ENCODE results near the gene AURKAIP1. TPM values are rescaled to one million over a fixed set of nuclear protein-coding genes. Genes with fewer than 3 reads are reported as not detected.

Gene AURKAIP1
- total RNA-seq, 4 donors from 2014 or later, result 55.8 to 106 (median 86.1) TPM

DNA sequence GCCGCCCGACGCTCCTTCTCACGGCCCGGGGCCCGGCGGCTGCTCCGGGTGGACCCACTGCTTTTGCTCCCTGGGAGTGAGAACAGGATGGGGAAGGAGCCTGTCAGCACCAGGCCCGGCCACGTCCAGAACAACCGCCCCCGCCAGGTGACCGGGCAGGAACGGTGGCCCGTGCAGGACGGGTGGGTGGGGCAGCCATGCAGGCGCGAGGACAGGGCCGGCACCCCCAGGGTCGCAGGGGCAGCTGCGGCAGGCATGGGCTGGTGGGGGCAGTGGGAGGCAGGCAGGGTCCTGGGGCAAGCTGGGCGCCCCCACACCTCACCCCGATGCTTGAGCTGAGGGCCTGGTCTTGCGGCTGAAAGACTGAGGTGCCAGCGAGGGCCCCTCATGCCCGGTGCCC, 38.6 kb downstream of the AURKAIP1 start:
- Histone ChIP-seq H3K36me3 (peaks cover 60% of the 10 kb centered on the region), H3K9me3 (no peaks in the 10 kb centered on the region), H3K27me3 (no peaks in the 10 kb centered on the region)

DNA sequence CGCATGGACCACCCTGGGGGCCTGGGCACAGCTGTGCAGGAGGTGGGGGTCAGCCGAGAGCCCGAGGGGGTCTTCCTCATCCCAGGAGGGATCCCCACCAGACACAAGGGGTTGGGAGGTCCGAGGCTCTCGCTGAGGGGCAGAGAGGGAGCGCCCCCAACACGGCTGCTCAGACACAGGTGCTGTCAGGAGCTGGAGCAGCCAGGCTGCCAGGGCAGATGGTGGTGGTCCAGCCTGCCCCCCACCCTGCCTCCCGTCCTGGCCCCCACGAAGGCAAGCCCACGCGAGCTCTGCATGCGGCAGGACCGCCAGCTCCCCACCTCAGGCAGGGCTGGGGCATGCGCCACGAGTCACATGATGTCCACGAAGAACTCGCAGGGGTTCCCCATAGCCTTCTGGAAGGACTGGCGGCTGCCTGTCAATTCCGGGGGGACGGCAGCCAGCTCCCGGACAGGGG, 39.2 kb downstream of the AURKAIP1 start:
- TF ChIP-seq POLR2A (IDR thresholded peaks at IDR 0.05) (no peak), POLR2AphosphoS5 (IDR thresholded peaks at IDR 0.05) (no peak), EP300 (IDR thresholded peaks at IDR 0.05) (no peak)
- TF ChIP-seq, protein P1, sequence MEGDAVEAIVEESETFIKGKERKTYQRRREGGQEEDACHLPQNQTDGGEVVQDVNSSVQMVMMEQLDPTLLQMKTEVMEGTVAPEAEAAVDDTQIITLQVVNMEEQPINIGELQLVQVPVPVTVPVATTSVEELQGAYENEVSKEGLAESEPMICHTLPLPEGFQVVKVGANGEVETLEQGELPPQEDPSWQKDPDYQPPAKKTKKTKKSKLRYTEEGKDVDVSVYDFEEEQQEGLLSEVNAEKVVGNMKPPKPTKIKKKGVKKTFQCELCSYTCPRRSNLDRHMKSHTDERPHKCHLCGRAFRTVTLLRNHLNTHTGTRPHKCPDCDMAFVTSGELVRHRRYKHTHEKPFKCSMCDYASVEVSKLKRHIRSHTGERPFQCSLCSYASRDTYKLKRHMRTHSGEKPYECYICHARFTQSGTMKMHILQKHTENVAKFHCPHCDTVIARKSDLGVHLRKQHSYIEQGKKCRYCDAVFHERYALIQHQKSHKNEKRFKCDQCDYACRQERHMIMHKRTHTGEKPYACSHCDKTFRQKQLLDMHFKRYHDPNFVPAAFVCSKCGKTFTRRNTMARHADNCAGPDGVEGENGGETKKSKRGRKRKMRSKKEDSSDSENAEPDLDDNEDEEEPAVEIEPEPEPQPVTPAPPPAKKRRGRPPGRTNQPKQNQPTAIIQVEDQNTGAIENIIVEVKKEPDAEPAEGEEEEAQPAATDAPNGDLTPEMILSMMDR (IDR thresholded peaks at IDR 0.05), result no peak
- WGBS, result no CpG with 5 or more reads among the region's 21 CpGs
- Histone ChIP-seq H3K27me3 (no peaks in the 10 kb centered on the region), H3K27ac (no peak overlapping the region), H3K36me3 (peaks cover 55% of the 10 kb centered on the region), H3K4me3 (no peak overlapping the region), H3K4me1 (peaks cover 34% of the 10 kb centered on the region), H3K9me3 (no peaks in the 10 kb centered on the region)
- DNase-seq (ENCODE audit: low spot score in 2 of 2), result no peak

More for the DNA sequence above, 38.6 kb downstream of the AURKAIP1 start:
- WGBS, result 80% methylated on average over 1 of the region's 26 CpGs
- Histone ChIP-seq H3K4me1 (peaks cover 28% of the 10 kb centered on the region), H3K4me3 (no peak overlapping the region), H3K27ac (no peak overlapping the region)
- no peak for DNase-seq (ENCODE audit: low spot score in 2 of 2)
- TF ChIP-seq POLR2A (IDR thresholded peaks at IDR 0.05) (no peak), POLR2AphosphoS5 (IDR thresholded peaks at IDR 0.05) (no peak), EP300 (IDR thresholded peaks at IDR 0.05) (no peak)
- TF ChIP-seq, protein P1 (IDR thresholded peaks at IDR 0.05), result no peak

DNA sequence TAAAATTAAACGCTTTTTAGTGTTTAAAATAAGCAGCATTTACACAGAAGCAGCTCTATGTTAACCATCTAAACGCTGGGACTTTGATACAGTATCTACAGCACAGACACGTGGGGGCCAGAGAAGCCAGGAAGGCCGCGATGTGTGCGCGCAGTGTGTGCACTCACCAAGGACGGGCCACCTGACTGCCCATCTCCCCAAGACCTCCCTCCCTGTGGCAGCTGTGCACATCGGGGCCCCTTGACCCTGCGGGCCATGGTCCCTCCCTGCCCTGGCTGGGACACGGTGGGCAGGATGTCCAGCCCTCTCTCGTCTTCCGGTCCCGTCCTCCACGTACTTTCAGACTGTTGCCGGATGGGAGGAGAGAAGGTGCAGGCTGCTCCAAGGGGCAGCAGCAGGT, 39.7 kb downstream of the AURKAIP1 start:
- Histone ChIP-seq H3K27ac (no peak overlapping the region), H3K27me3 (no peaks in the 10 kb centered on the region), H3K4me3 (no peak overlapping the region), H3K9me3 (no peaks in the 10 kb centered on the region), H3K36me3 (peaks cover 50% of the 10 kb centered on the region), H3K4me1 (peaks cover 40% of the 10 kb centered on the region)
- 86% methylated on average over 12 of the region's 16 CpGs for WGBS
- TF ChIP-seq POLR2AphosphoS5 (IDR thresholded peaks at IDR 0.05) (no peak), POLR2A (IDR thresholded peaks at IDR 0.05) (no peak), EP300 (IDR thresholded peaks at IDR 0.05) (no peak)
- TF ChIP-seq, protein P1 (IDR thresholded peaks at IDR 0.05), result no peak
- no peak for DNase-seq (ENCODE audit: low spot score in 2 of 2)

DNA sequence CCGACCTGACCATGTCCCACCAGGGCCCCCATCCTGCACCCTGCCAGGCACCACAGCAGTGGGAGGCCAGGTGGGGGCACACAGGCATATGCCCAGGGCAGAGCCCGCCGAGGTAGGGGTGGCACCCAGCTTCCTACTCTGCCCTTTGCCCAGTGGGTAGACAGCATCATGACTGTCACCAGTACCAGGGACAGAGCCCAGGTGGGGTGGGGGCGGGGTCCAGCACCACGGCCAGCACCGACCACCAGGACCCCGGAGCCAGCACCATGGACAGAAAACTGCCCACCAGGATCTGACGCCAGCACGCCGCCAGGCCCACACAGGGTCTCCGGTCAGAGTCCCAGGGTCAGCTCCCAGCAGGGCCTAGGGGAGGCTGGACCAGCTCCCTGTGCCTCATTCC, 40.2 kb downstream of the AURKAIP1 start:
- Histone ChIP-seq H3K36me3 (peaks cover 46% of the 10 kb centered on the region), H3K9me3 (no peaks in the 10 kb centered on the region), H3K27me3 (no peaks in the 10 kb centered on the region), H3K27ac (no peak overlapping the region), H3K4me1 (peaks cover 40% of the 10 kb centered on the region), H3K4me3 (no peak overlapping the region)
- DNase-seq (ENCODE audit: low spot score in 2 of 2), result no peak
- WGBS, result 100% methylated on average over 1 of the region's 11 CpGs
- TF ChIP-seq POLR2AphosphoS5 (IDR thresholded peaks at IDR 0.05), result no peak

DNA sequence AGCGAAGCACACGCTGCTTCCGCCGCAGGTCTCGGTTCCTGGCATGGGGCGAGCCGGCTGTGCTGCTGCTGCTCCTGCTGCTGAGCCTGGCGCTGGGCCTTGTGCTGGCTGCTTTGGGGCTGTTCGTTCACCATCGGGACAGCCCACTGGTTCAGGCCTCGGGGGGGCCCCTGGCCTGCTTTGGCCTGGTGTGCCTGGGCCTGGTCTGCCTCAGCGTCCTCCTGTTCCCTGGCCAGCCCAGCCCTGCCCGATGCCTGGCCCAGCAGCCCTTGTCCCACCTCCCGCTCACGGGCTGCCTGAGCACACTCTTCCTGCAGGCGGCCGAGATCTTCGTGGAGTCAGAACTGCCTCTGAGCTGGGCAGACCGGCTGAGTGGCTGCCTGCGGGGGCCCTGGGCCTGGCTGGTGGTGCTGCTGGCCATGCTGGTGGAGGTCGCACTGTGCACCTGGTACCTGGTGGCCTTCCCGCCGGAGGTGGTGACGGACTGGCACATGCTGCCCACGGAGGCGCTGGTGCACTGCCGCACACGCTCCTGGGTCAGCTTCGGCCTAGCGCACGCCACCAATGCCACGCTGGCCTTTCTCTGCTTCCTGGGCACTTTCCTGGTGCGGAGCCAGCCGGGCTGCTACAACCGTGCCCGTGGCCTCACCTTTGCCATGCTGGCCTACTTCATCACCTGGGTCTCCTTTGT, 41.3 kb downstream of the AURKAIP1 start:
- WGBS, result 94% methylated on average over 16 of the region's 36 CpGs
- Histone ChIP-seq H3K27me3 (no peaks in the 10 kb centered on the region), H3K4me1 (peaks cover 40% of the 10 kb centered on the region), H3K27ac (no peak overlapping the region), H3K4me3 (no peak overlapping the region), H3K36me3 (peaks cover 34% of the 10 kb centered on the region), H3K9me3 (no peaks in the 10 kb centered on the region)
- no peak for TF ChIP-seq POLR2A (IDR thresholded peaks at IDR 0.05)
- TF ChIP-seq, protein P1 (IDR thresholded peaks at IDR 0.05), result no peak
- no peak for TF ChIP-seq EP300 (IDR thresholded peaks at IDR 0.05)
- TF ChIP-seq POLR2AphosphoS5 (IDR thresholded peaks at IDR 0.05), result no peak
- DNase-seq (ENCODE audit: low spot score in 2 of 2), result no peak

Data from suprapubic skin (tissue), 4 donors.